ENCODE results near the gene FAM184B.
"Not testable (repeated sequence)": the region's sequence is repeated elsewhere in the genome, so short reads cannot be mapped to it uniquely, and the experiment has no call there.

FAM184B gene

DNA sequence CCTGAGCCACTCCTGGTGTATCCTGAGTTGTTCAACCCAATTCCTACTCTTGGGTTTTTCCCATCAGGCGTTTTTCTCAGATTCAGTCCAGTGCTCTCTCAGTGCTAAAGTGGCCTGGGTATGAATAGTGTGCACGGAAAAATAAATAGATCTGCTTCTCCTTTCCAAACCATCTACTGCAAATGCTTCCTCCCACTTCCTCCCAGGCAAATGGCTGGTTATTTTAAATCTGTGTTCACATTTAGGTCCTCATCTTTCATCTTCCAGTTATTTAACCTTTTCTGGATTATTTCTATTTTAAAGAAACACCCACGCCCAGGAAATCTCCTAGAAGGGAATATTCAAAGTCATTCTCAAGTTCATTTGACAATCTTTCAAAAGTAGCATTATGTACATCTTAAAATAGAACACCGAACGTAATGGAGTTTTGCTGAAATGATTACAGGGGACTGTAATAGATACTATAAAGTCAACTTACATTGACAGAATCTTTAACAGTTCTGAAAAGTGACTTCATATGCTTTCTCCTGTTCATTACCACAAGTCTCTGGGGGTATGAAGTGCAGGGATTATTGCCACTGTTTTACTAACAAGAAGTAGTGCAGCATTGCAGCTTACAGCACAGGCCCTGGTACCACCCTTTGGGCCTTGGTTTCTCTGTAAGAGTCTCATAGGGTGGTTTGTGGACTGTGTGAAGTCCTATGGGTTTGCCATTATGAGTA lies 100.7 kb downstream of the FAM184B start:
- DNase-seq, result no peak

DNA sequence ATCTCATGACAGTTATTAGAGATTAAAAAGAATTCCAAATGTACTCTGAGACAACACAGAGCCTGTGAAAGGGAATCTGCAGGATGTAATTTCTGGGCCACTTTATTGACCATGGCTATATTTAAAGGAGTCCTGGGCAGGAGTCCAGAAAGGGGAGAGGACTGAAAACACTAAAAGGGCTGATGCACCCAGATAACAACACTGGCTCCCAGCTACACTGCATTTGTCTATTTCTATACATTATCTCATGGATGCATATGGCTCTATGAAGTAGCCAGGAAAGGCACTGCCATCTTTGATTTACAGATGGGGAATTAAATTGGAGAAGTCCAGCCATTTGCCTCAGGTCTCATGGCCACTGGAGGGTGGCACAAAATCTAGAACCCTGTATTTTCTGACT lies 111.0 kb downstream of the FAM184B start:
- DNase-seq, result no peak

DNA sequence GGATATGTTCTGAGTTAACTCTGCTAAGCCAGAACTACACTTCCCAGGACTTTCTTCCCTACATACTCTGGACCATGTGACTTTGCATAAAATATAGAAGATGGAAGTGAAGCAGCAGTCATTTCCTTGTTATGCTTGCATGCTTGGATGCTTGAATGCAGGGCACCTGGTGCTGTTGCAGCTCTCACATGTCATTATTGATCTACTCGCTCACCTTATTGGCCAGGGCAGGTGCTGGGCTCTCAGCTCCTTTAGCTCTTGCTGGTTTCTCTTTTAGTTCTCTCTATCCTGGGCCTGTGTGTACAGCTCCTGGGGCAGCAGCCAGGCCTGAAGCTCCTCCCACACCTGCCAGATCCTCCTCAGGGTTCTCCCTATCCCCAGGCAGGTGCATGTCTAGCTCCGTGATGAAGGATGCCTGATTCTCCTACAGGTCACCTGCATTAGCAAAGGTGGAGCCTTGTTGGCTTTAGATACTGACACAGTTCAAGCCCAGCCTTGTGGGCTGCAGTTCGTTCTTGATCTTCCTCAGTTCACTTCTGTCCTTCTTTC lies 113.7 kb downstream of the FAM184B start:
- no peak for DNase-seq

DNA sequence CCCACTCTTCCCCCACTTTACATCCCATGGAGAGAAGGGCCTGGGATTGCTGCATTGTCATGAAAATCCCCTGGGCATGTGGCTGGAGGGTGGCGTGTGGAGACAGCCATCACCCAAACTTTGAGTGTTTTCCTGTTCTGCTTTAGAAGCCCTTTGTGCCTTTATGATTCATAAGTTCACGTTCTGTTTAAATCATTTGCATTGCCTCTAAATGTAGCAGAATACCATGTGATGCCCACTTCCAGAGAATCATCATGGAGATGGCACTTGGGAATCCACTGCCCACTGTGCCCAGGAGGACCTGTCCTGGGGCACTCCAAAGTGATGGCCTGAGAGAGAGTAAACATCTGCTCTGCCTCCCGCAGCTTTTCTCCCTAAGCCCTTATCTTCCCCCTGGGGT lies 114.2 kb downstream of the FAM184B start:
- DNase-seq, result no peak

DNA sequence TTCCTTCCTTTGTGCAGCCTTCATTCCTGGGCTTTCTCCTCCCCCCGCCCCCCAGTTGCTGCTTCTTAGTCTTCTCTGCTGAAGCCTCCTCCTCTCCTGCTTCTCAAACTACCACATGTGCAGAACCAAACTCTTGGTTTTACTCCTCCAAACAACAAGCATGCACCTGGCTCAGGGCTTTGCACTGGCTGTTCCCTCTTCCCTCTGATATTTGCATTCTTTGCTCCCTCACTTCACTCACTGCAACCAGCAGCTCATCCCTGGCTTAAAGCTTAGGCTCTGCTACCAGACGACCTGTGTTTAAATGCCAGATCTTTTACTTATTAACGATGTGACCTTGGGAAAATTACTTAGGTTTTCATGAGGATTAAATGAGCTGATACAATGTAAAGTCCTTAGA lies 115.6 kb downstream of the FAM184B start:
- DNase-seq, result no peak

DNA sequence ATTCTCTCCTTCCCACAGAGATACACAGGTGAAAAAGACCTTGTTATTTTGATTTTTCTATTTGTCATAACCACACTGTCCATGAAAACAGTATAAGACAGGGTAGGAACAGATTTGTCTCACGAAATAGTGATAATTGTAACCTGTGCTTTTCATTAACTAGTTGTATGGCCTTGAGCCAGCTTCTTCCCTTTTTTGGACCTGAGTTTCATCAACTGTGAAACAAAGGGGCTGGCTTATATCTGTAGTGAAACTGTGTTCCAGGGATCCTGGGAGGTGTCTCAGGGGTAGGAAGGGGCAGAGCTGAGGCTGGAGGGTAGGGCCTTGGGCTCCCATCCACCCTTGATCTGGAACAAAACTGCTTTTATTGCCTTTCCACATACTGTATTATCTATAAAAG lies 116.1 kb downstream of the FAM184B start:
- DNase-seq, result no peak

DNA sequence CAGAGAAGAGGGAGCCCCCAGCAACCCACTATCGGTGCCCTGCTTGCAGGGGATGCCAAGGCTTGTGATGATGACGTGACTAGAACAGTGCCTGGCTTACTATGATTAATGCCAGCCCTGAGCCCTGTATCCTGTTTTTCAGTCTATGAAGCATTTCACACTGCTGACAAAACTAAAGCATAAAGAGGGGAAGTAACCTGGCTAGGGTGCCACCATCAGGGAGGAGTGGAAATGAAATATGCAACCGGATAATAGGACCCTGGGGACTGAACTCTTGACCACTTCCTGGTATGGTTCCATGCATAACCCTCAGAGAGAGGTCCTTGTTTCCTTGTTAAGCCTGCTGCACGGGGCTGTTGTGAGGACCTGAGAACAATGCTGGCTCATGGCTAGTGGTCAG lies 116.7 kb downstream of the FAM184B start:
- no peak for DNase-seq

DNA sequence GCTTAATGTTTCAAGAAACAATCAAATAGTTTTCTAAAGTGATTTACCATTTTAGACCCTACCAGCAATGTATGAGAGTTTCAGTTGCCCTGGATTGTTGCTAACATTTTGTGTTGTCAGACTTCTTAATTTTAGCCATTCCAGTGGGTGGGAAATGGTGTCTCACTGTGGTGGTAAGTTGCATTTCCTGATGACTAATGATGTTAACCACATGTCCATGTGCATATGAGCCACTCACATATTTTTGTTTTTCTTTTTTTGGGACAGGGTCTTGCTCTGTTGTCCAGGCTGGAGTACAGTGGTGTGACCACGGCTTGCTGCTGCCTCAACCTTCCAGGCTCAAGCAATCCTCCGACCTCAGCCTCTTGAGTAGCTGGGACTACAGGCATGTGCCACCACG lies 118.7 kb downstream of the FAM184B start:
- no peak for DNase-seq

DNA sequence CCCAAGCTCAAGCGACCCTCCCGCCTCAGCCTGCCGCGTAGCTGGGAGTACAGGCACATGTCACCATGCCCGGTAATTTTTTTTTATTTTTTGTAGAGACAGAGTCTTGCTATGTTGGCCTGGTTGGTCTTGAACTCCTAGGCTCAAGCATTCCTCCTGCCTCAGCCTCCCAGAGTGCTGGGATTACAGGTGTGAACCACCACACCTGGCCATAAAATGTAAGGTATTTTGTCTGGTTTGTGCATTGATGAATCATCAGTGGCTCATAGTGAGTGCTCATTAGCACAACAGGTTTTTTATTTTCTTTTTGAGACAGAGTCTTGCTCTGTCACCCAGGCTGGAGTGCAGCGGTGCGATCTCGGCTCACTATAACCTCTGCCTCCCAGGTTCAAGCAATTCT lies 122.2 kb downstream of the FAM184B start:
- not testable (repeated sequence) for DNase-seq

DNA sequence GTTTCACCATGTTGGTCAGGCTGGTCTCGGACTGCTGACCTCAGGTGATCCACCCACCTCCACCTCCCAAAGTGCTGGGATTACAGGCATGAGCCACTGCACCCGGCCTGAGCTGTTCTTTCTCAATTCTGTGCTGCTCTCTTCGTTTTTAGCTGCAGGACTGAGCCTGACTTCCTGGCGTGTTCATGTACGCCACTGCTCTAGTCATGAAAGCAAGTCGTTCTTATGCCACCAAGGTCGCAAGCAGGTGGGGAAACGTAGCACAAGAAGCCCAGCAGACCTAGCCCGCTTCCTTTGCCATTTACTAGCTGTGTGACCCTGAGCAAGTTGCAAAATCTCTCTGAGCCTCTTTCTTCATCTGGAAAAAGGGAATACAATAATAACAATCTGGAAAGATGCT lies 123.6 kb downstream of the FAM184B start:
- DNase-seq, result no peak

DNA sequence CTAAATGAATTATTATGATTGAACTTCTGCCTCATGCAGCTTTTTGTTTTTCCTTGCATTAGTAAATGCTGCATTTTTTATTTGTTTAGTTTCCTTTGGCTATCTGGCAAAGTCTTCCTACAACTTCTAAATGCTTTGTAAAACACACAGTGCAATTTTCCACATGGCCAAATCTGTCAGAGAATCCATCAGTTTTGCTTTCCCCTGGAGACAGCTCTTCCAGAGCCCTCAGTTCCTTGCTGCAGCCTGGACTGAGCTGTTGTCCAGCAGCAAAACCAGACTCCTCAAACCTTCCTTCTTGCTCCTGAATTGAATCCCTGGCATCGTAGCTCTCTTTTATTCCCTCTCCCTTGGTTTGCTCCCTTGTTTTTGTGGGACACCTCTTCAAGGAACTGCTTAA lies 124.3 kb downstream of the FAM184B start:
- no peak for DNase-seq

DNA sequence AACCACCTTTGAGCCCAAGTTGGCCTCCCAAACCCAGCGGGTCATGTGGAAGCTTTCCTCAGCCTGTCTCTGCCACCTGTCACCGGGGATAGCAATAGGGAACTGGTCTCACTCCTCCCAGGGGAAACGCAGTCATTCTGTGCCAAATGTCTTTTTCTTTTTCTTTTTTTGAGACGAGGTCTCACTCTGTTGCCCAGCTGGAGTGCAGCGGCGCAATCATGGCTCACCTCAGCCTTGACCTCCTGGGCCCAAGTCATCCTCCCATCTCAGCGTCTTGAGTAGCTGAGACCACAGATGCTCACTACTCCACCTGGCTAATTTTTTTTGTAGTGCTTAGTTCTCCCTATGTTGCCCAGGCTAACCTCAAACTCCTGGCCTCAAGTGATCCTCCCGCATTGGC lies 126.7 kb downstream of the FAM184B start:
- DNase-seq, result no peak

DNA sequence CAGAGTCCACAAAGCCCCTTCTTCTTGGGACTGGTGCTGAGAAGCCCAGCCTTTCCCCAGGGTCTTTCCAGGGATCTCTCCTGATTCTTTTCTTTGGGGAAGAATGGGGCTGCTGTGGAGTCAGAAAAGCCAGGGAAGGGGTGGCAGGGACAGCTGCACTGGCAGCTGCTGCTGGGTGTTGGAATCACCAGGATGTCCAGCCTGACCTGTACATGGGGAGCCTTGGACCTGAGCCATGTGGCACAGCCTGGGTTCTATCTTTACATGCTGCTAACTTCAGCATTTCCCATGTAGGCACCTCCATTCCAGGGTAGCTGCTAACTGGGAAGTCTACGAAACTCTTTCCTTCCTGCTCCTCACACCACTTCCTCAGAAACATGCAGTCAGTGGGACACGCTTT lies 131.0 kb downstream of the FAM184B start:
- no peak for DNase-seq

DNA sequence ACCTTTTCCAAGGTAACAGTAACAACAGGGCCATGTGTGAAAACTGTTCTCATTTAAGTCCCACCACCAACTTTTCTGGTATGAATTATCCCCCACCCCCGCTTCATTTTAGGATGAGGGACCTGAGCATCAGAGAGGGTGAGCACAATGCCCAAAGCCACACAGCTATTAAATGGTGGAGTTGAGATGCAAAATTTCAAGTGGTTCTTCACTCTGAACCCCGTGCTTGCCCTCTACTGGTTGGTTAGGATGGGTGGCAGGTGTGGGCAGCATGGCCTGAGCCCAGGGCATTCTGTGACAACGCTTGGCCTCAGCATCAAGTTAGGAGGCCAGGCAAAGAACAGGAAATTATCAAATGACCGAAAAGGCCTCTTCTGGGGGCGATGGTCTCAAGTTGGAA lies 133.5 kb downstream of the FAM184B start:
- no peak for DNase-seq

DNA sequence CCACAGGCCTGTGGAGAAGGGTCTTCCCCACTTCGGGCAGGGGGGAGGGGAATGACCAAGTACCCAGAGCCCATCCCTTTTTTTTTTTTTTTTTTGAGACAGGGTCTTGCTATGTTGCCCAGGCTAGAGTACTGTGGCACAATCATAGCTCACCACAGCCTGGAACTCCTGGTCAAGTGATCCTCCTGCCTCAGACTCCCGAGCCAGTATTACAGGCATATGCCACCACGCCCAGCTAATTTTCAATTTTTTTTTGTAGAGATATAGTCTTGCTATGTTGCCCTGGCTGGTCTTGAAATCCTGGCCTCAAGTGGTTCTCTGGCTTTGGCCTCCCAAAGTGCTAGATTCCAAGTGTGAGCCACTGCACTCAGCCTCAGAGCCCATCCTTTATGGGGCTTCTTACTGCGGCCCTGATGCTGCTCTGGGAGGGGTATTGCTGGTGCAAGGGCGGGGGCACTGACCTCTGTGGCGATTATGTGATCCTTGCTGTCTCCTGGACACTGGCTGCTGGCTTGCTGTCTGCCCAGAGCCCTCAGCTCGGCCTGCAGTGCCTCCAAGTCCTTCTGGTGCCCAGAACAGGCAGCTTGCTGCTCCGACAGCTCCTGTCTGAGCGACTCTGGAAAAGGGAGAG lies 134.1 kb downstream of the FAM184B start:
- no peak for DNase-seq

DNA sequence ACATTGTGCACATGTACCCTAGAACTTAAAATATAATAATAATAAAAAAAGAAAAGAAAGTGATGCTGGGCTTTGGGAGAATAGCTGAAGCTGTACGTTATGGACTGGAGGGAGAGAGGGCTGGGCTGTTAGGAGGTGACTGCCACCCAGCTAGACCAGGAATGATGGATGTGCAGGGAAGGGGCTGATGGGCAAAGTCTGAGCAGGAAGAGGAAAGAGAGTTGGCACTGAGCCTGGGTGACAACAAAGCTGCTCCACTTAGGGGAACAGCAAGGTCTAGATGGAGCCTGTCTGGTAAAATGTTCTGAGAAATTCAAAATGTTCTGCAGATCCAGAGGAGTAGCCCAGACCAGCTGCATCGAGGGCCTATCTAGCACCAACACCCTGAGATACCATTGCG lies 134.7 kb downstream of the FAM184B start:
- DNase-seq, result no peak

DNA sequence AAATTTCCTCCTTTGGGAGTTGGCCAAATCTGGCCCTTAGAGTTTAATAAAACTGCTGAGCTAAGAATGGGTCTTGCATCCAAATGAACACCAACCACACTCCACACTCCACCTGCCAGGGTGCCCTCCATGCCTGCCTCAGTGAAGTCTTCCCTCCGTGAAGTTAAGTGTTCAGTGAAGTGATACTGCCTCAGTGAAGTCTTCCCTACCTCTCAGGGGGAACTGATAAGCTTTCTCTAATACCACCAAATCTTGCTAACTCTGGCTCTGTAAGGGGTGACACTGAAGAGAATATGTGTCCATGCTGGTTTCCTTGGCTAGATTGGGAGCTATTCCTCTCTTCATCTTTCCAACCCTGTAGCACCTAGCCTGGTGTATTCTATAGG lies 139.0 kb downstream of the FAM184B start:
- DNase-seq, result no peak

DNA sequence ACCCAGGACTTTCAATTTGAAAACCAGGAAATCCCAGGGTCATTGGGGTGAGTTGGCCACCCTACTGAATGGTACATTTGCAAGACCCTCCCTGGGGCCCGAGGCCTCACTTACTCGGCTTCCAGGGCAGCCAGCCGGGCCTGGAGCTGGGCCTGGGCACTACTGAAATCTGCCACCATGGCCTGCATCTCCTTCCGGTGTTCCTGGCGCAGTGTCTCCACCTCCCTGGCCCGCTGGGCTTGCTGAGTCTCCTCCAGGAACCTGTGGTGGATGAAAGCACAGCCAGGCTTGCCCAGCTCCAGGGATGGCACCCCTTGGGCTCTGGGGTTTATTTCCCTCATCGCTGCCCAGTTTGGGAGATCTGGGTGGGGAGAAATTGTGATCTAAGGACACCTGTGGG lies 142.3 kb downstream of the FAM184B start:
- DNase-seq, result no peak

DNA sequence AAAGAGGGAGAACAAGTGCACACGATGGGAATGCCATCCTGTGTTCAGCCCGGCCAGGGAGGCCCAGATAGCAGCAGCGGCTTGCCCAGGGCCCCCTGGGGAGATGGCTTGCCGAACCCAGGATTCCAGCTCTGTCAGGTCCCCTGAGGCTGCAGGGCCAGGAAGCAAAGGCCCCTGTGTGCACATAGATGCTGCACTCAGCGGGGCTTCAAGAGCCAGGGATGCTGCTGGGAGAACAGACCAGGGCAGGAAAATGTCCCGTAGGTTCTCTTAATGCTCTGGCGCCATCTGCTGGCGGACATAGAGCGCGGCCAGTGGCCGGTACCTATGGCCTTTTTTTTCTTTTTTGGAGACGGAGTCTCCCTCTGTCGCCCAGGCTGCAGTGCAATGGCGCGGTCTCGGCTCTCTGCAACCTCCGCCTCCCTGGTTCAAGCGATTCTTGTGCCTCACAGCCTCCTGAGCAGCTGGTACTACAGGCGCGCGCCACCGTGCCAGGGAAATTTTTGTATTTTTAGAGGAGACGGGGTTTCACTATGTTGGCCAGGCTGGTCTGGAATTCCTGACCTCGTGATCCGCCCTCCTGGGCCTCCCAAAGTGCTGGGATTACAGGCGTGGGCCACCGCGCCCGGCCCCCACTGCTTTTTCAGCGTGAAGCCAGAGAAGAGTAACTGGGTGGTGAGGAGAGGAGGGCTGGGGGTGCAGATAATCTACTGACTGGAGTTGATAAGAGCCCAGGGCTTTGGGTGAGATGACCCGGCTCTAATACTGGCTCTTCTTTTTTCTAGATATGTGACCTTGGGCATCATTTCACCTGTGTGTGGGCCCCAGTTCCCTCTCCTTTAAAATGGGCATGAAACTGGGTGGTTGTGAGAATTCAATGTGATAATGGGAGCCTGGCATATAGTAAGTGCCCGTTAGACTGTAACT lies 144.5 kb downstream of the FAM184B start:
- DNase-seq, result peak; percentile 69 to 73

DNA sequence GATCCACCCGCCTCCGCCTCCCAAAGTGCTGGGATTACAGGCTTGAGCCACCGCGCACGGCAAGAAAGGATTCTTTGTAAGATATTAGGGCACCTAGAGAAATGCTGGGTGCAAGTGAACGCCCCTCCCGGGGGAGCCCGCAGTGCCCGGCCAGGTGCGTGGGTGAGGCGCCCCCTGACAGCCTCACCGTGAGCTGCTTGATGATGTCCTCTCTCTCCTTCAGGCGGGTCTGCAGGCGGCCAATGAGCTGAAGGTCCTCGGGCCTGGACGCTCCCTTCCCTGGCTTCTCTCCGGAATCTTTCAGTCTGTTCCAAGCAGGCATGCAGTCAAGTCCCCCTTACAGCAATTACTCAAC lies 145.1 kb downstream of the FAM184B start:
- no peak for DNase-seq

DNA sequence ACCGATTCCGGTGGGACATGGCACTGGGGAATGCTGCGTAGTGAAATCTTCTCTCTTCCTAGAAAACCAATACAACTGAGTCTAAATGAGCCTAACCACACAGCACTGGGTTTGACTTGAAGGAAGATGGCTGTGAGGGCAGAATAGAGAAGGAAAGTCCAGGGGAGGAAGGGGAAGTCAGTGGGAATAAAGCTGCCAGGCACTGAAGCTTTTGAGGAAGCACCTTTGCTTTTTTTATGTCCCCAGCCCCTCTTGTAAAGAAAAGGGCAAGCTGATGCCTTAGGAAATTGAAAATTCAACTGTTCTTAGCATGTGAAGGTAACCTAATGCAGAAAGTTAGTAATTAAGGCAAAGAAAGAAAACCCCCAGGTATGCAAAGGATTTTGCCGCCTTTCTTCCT lies 146.4 kb downstream of the FAM184B start:
- no peak for DNase-seq

DNA sequence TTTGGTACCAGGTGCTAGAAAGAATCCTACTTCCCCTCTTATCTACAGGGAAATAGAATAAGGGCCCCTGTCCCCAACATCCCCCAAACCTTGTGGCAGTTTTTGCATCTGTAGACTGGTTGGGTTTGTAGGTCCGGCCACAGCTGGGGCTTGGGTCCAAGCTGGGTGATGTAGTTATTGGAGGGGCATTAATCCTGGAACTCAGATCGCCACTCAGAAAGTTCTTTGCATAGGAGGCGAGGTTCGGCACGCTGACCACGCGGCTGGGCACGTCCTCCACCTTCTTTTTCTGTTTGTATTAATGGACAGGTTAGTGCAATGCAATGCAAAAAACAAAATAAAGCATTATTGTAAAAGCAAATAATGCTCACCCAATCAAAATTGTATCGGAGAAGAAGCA lies 147.8 kb downstream of the FAM184B start:
- no peak for DNase-seq

DNA sequence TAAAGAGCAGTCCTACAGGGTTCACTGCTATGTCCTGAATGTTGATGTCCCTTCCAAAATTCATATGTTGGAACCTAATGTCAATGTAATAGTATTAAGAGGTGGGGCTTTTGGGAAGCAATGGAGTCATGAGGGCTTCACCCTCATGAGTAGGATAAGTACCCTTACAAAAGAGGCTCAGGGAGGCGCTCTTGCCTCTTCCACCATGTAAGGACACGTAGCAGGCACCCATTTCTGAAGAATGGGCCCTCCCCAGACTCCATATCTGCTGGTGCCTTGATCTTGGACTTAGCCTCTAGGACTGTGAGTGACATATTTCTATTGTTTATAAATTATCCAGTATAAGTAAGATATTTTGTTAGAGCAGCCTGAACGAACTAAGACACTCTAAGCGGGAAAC lies 151.2 kb downstream of the FAM184B start:
- no peak for DNase-seq

DNA sequence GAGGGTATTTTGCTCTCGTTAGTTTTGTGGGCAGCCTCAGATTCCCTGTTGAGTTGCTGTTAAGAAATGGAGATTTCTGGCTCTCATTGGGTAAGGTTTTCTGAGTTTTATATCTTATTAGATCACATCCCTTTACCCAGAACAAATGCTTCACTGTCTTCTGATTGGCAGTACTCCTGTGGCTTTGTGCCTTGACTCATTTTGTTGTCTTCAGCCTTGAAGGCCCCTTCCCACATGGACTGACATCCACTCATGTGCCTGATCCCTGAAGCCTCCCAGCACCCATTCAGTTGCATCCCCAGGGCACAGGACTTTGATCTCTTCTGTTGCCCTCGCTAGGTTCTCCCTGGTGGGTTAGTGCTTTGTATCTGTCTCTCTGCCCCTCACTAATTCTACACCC lies 156.6 kb downstream of the FAM184B start:
- no peak for DNase-seq
